ENCODE measurements around the gene IL20.

Gene IL20

DNA sequence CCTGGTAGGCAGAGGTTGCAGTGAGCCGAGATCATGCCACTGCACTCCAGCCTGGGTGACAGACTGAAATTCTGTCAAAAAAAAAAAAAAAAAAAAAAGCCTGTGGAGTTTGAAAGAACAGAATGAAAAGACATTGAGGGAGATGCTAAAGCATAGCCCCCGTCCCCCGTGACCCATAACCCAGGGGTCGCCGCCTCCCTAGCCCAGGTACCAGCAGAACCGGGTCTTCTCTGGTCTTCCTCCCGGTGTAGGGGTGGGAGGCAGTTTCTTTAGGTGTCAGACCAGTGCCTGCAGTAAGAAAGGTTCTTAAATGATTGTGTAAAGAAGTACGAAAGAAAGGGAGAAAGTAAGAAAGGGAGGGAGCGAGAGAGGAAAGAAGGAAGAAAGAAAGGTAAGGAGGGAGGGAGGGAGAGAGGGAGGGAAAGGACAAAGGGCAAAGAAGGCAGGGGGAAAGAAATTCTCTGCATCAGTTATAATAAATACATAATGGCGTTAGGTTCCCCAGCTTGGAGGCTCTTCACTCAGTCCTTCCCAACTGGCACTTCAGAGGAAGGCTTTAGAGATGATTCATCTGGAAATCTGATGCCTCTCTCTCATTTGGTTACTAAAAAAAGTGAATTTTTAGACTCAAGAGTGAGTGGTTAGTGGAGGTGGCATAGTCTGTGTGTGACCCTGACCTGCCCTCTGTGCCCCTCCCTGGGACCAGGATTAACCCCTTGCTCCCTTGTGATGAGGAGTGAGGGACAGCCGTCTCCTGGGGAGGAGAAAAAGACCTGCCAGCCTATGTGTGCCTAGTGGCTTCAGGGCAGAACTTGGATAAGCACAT lies 32.9 kb downstream of the IL20 start:
- TF ChIP-seq, protein P1, sequence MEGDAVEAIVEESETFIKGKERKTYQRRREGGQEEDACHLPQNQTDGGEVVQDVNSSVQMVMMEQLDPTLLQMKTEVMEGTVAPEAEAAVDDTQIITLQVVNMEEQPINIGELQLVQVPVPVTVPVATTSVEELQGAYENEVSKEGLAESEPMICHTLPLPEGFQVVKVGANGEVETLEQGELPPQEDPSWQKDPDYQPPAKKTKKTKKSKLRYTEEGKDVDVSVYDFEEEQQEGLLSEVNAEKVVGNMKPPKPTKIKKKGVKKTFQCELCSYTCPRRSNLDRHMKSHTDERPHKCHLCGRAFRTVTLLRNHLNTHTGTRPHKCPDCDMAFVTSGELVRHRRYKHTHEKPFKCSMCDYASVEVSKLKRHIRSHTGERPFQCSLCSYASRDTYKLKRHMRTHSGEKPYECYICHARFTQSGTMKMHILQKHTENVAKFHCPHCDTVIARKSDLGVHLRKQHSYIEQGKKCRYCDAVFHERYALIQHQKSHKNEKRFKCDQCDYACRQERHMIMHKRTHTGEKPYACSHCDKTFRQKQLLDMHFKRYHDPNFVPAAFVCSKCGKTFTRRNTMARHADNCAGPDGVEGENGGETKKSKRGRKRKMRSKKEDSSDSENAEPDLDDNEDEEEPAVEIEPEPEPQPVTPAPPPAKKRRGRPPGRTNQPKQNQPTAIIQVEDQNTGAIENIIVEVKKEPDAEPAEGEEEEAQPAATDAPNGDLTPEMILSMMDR (IDR thresholded peaks at IDR 0.05; ENCODE audit: low read depth, low read length, missing control alignments), result no peak
- H3K4me3 ChIP-seq (ENCODE audit: low read depth, low read length), result no peak overlapping the region
- no peak for DNase-seq (ENCODE audit: low read depth)

- TF ChIP-seq, protein P1 (IDR thresholded peaks at IDR 0.05; ENCODE audit: low read depth, low read length, missing control alignments), result no peak
- DNase-seq (ENCODE audit: low read depth), result no peak
- H3K4me3 ChIP-seq (ENCODE audit: low read depth, low read length), result no peak overlapping the region
Observed at GRCh38 chr1:206898915-206899431, 33.5 kb downstream of the IL20 start.

- no peak overlapping the region for H3K4me3 ChIP-seq (ENCODE audit: low read depth, low read length)
- TF ChIP-seq, protein P1 (IDR thresholded peaks at IDR 0.05; ENCODE audit: low read depth, low read length, missing control alignments), result no peak
- no peak for DNase-seq (ENCODE audit: low read depth)
Observed at GRCh38 chr1:206899717-206900116, 34.3 kb downstream of the IL20 start.

GRCh38 chr1:206900149-206900548 lies 34.7 kb downstream of the IL20 start:
- TF ChIP-seq, protein P1 (IDR thresholded peaks at IDR 0.05; ENCODE audit: low read depth, low read length, missing control alignments), result no peak
- DNase-seq (ENCODE audit: low read depth), result no peak
- no peak overlapping the region for H3K4me3 ChIP-seq (ENCODE audit: low read depth, low read length)

DNA sequence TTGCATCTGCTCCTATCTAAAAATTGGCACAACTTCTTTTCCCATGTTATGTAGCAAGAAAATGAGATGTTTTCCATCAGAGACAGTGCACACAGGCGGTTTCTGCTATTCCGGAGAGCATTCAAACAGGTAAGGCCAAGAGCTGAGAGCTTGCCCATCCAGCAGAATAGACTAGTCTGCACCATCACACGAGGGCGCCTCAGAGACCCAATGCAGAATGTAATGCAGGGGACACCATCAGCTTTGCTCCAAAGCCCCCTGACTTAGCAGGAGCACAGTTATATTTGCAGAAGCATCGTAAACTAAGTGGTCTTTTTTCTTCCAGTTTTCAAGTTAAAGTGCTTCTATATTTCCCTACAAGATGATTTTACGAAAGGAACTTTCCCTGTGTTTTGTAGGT lies 36.5 kb downstream of the IL20 start:
- H3K4me3 ChIP-seq (ENCODE audit: low read depth, low read length), result no peak overlapping the region
- TF ChIP-seq, protein P1 (IDR thresholded peaks at IDR 0.05; ENCODE audit: low read depth, low read length, missing control alignments), result no peak
- no peak for DNase-seq (ENCODE audit: low read depth)

- no peak for DNase-seq (ENCODE audit: low read depth)
- TF ChIP-seq, protein P1 (IDR thresholded peaks at IDR 0.05; ENCODE audit: low read depth, low read length, missing control alignments), result no peak
- no peak overlapping the region for H3K4me3 ChIP-seq (ENCODE audit: low read depth, low read length)
Observed at GRCh38 chr1:206902702-206903101, 37.3 kb downstream of the IL20 start.

- DNase-seq (ENCODE audit: low read depth), result no peak
- no peak overlapping the region for H3K4me3 ChIP-seq (ENCODE audit: low read depth, low read length)
- TF ChIP-seq, protein P1 (IDR thresholded peaks at IDR 0.05; ENCODE audit: low read depth, low read length, missing control alignments), result no peak
Observed at GRCh38 chr1:206903687-206904086, 38.3 kb downstream of the IL20 start.

Data from GM12864 (cell line).